AG04449 (cell line): ENCODE data around the gene PLEKHJ1.
A peak's percentile ranks its signal among the peaks of the same experiment; 100 is the strongest.
"Not testable (repeated sequence)": the region's sequence is repeated elsewhere in the genome, so short reads cannot be mapped to it uniquely, and the experiment has no call there.

Experiments
- CTCF ChIA-PET: fragments of 350-600 bp; formaldehyde crosslinking; extraction: SDS; loops from one replicate; lab custom pipeline; 2021; ENCODE audit warnings: antibody characterized with exemption; lab: Yijun Ruan, JAX
- POLR2A ChIA-PET: fragments of 400-600, 350-600 bp; formaldehyde crosslinking; extraction: SDS; loops from one replicate; lab custom pipeline; 2020; ENCODE audit warnings: antibody characterized with exemption, inconsistent platforms; lab: Yijun Ruan, JAX
- DNase-seq: peaks from one replicate; pipeline ENCODE4 v3.0.0-alpha.2; 2010; ENCODE audit warnings: low read depth, low spot score
- H3K4me3 ChIP-seq: 2 replicates; pipeline ENCODE4 v1.5.1; 2011; ENCODE audit warnings: low read depth, mild to moderate bottlenecking, control low read depth, low read length
- TF ChIP-seq, protein P1 (sequence below): IDR thresholded peaks from one replicate; pipeline ENCODE4 v1.5.1; 2011; ENCODE audit warnings: mild to moderate bottlenecking, moderate library complexity, low read length, control low read depth, inconsistent platforms; ENCODE audit not compliant: insufficient read depth; ENCODE audit errors: missing control alignments

Gene PLEKHJ1, protein sequence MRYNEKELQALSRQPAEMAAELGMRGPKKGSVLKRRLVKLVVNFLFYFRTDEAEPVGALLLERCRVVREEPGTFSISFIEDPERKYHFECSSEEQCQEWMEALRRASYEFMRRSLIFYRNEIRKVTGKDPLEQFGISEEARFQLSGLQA

DNA sequence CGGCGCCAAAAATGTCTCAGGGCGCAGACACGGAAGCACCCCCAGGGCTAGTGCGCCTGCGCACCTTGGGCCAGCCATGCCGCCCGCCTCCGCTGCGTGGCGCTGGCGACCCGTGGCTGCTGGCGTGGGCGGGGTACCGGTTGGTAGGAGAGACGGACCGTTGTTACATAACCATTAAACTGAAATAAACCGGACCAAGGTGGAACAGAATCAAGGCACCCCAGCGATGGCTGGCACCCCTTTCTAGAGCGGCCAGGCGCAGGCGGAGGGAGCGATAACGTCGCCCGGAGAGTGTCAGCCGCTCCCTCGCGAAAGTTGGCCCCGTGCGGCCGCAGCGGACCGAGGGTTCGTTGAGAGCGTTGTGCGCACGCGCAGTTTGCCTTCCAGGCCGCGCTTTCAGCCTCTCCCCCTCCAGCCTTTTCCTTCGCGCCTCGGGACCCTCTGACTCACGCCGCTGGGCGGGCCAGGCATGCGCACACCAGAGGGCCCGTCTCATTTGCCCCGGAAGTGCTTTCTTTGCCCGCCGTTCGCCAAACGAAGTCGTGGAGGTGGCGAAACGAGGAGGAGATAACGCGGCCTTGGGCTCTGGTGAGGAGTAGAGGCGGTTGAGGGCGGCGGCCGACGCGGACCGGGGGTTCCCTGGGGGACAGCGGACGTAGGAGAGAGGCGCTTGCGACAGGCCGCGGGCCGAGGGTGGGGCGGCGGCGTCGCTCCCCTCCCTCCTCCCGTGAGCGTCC, at the start of gene PLEKHJ1, which contains the start of gene SF3A2:
PLEKHJ1 (minus strand) TSS at position 16 of the 737 bp plus-strand sequence. CDS start 81 bp downstream, outside the sequence.
SF3A2 (plus strand) TSS at position 511 of the 737 bp plus-strand sequence. CDS start 6,595 bp downstream, outside the sequence.
- peak within 1 kb of the TSS; percentile 83 for H3K4me3 ChIP-seq
- peak; percentile 70 for DNase-seq
- ChIA-PET CTCF (interaction anchor here (0.6 to 3.2 kb wide), 35 partner anchors 8 to 375 kb away, joined by 3 to 24 read pairs (median 4); partner anchors contain the start of gene LSM7), POLR2A (interaction anchor here (0.6 to 0.9 kb wide), 3 partner anchors 15 to 95 kb away, joined by 3 read pairs; no protein-coding TSS in a partner anchor)
- TF ChIP-seq, protein P1, sequence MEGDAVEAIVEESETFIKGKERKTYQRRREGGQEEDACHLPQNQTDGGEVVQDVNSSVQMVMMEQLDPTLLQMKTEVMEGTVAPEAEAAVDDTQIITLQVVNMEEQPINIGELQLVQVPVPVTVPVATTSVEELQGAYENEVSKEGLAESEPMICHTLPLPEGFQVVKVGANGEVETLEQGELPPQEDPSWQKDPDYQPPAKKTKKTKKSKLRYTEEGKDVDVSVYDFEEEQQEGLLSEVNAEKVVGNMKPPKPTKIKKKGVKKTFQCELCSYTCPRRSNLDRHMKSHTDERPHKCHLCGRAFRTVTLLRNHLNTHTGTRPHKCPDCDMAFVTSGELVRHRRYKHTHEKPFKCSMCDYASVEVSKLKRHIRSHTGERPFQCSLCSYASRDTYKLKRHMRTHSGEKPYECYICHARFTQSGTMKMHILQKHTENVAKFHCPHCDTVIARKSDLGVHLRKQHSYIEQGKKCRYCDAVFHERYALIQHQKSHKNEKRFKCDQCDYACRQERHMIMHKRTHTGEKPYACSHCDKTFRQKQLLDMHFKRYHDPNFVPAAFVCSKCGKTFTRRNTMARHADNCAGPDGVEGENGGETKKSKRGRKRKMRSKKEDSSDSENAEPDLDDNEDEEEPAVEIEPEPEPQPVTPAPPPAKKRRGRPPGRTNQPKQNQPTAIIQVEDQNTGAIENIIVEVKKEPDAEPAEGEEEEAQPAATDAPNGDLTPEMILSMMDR = peak; percentile 99

DNA sequence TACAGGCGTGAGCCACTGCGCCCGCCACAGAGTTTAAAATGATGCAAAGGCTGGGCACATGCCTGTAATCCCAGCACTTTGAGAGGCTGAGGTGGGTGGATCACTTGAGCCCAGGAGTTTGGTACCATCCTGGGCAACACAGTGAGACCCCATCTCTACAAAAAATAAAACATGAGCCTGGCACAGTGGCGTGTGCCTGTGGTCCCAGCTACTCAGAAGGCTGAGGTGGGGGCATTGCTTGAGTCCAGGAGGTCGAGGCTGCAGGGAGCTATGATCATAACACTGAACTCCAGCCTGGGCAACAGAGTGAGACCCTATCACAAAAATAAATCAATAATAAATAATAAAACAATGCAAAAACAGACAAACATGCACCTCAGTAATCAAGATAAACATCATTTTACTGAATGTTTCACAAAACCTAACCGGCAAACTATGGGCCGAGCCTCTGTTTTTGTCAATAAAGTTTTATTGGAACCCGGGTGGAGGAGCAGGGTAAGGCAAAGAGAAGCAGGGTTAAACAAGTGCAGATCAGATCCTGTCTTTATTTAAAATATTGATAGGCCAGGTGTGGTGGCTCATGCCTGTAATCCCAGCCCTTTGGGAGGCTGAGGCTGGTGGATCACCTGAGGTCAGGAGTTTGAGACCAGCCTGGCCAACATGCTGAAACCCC, 47.8 kb upstream of the PLEKHJ1 start:
- H3K4me3 ChIP-seq = no peak overlapping the region
- CTCF ChIA-PET = interaction anchor here (2.3 kb wide), 1 partner anchor 11 kb away, joined by 16 read pairs; no protein-coding TSS in a partner anchor
- POLR2A ChIA-PET = no interaction called here

DNA sequence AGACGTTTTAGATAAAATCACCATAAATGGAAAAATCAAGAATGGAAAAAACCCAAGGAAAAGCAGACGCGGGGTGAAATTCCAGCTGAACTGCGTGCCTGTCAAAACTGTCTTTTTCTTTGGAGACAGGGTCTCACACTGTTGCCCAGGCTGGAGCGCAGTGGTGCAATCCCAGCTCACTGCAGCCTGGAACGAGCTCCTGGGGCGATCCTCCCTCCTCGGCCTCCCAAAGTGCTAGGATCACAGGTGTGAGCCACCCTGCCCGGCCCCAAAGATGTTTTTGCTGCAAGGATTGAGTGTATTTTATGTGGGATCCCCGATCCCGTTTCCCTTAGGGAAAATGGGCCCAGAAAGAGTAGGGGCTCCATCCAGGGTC, 46.7 kb upstream of the PLEKHJ1 start:
- TF ChIP-seq, protein P1 = no peak
- CTCF ChIA-PET = interaction anchor here (0.9 to 2.3 kb wide), 3 partner anchors 10 to 33 kb away, joined by 3 to 16 read pairs (median 6); no protein-coding TSS in a partner anchor
- DNase-seq = no peak
- POLR2A ChIA-PET = no interaction called here
- no peak overlapping the region for H3K4me3 ChIP-seq

More for the DNA sequence above, 47.8 kb upstream of the PLEKHJ1 start:
- no peak for DNase-seq
- TF ChIP-seq, protein P1 = no peak

DNA sequence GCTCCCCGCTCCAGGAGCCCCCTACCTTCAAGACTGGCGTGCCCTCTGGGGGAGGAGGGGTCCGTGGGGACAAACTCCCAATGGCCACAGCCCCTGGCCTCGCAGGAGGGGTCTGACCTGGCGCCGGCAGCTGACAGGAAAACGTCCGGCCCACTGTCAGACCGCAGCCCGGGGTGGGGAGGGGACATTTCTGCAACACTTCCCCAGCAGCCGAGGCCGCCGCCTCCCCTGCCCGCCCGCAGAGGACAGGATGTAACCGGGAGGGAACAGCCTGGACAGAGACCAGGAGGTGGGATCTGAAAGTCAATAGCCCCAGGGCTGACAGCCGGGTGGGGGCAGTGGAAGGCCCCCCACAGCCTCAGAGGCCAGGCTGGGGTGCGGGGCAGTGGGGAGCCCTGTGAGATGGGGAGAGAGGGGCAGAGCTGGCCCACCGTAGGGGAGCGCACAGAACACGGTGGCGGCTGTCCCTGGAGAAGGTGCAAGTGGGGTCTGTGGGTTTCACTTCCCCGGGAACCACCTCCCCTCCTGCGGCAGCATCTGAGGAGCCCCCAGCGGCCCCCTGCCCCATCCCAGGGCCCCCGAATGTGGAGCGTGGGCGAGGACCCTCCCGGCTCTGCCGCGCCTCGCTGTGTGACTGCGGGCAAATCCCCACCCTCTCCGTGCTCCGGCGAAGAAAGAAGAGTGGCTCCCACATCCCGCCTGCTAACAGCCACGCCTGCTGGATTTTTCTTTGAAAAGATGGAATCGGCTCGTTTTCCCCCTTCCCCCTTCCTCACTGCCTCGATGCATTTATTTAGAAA, 46.1 kb upstream of the PLEKHJ1 start, which contains the start of gene PEAK3:
PEAK3 (minus strand) TSS at position 114 of the 800 bp plus-strand sequence. CDS start 1,244 bp downstream, outside the sequence.
- TF ChIP-seq, protein P1 = no peak
- ChIA-PET POLR2A (no interaction called here), CTCF (interaction anchor here (0.9 to 2.3 kb wide), 3 partner anchors 9 to 34 kb away, joined by 3 to 16 read pairs (median 6); no protein-coding TSS in a partner anchor)
- DNase-seq = no peak
- H3K4me3 ChIP-seq = peak within 1 kb of the TSS; percentile 36

DNA sequence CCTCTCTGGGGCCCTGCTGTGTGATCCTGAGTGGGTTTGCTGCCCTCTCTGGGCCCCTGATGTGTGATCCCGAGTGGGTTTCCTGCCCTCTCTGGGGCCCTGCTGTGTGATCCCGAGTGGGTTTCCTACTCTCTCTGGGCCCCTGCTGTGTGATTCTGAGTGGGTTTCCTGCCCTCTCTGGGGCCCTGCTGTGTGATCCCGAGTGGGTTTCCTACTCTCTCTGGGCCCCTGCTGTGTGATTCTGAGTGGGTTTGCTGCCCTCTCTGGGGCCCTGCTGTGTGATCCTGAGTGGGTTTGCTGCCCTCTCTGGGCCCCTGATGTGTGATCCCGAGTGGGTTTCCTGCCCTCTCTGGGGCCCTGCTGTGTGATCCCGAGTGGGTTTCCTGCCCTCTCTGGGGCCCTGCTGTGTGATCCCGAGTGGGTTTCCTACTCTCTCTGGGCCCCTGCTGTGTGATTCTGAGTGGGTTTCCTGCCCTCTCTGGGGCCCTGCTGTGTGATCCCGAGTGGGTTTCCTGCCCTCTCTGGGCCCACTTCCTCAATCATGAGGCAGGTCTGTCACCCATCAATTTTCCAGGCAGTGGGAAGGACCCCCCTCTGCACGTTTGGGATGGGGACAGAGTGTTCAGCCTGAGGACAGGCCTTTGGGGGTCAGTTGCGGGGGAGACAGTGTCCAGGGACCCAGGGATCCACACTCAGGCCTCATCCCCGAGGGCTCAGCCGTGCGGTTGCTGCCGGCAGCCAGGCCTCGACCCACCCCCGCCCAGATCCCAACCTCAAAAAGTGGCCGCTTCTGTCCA, 45.3 kb upstream of the PLEKHJ1 start:
- peak overlapping the region; percentile 36 for H3K4me3 ChIP-seq
- CTCF ChIA-PET = interaction anchor here (1.2 kb wide), 1 partner anchor 111 kb away, joined by 5 read pairs; no protein-coding TSS in a partner anchor
- POLR2A ChIA-PET, DNase-seq: not testable (repeated sequence)
